ENCODE measurements around the gene DERL2. TPM values are rescaled to one million over a fixed set of nuclear protein-coding genes. Genes with fewer than 3 reads are reported as not detected.

The DERL2 gene
- total RNA-seq, 1 donor = 31.5 TPM

DNA sequence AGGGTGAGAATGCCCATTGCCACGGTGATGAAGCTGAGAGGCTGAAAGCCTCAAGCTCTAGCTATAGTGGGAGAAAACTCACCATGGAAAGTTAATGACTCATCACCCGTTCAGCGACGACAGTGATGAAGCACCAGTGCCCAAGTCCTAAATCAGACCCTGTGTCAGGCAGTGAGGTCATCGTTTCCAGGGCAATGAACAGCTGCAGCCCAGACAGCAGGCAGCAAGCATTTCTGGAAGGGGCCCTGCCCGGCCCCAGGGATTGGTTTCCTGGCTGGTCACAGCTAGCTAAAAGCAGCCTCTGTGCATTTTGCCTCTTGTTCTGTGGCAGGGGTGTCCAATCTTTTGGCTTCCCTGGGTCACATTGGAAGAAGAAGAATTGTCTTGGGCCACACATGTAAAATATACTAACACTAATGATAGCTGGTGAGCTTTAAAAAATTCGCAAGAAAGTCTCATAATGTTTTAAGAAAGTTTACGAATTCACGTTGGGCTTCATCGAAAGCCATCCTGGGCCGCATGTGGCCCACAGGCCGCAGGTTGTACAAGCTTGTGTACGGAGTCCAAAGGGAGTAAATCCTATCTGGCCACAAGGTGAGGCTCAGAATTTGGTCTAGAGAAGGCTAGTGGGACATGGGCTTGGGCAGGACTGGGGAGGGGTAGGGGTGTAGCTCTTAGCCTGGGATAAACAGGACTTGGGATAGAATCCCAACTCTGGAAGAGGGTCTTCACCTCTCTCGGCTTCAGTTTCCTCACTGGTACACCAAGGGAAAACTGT is 41.0 kb upstream of the DERL2 start:
- Histone ChIP-seq H3K27ac (ENCODE audit: low read depth, low read length) (peak overlapping the region; percentile 98), H3K4me1 (ENCODE audit: insufficient read depth, low read length) (peaks cover 15% of the 10 kb centered on the region), H2AFZ (ENCODE audit: low read length) (peak overlapping the region; percentile 25), H4K20me1 (ENCODE audit: insufficient read depth, low read length) (no peaks in the 10 kb centered on the region), H3K36me3 (ENCODE audit: insufficient read depth, low read length) (peaks cover 69% of the 10 kb centered on the region), H3K4me2 (ENCODE audit: insufficient read depth, low read length) (peak overlapping the region; percentile 42), H3K4me3 (ENCODE audit: insufficient read depth, low read length) (no peak overlapping the region), H3K9me3 (ENCODE audit: low read depth, low read length) (no peaks in the 10 kb centered on the region), H3K79me2 (ENCODE audit: insufficient read depth, low read length) (no peaks in the 10 kb centered on the region), H3K27me3 (ENCODE audit: insufficient read depth, low read length) (no peaks in the 10 kb centered on the region)
- TF ChIP-seq, protein P1, sequence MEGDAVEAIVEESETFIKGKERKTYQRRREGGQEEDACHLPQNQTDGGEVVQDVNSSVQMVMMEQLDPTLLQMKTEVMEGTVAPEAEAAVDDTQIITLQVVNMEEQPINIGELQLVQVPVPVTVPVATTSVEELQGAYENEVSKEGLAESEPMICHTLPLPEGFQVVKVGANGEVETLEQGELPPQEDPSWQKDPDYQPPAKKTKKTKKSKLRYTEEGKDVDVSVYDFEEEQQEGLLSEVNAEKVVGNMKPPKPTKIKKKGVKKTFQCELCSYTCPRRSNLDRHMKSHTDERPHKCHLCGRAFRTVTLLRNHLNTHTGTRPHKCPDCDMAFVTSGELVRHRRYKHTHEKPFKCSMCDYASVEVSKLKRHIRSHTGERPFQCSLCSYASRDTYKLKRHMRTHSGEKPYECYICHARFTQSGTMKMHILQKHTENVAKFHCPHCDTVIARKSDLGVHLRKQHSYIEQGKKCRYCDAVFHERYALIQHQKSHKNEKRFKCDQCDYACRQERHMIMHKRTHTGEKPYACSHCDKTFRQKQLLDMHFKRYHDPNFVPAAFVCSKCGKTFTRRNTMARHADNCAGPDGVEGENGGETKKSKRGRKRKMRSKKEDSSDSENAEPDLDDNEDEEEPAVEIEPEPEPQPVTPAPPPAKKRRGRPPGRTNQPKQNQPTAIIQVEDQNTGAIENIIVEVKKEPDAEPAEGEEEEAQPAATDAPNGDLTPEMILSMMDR (IDR thresholded peaks at IDR 0.05; ENCODE audit: extremely low read depth, low read depth, low read length) = no peak
- peak; percentile 94 for DNase-seq (ENCODE audit: insufficient read length, low spot score, missing footprints)

DNA sequence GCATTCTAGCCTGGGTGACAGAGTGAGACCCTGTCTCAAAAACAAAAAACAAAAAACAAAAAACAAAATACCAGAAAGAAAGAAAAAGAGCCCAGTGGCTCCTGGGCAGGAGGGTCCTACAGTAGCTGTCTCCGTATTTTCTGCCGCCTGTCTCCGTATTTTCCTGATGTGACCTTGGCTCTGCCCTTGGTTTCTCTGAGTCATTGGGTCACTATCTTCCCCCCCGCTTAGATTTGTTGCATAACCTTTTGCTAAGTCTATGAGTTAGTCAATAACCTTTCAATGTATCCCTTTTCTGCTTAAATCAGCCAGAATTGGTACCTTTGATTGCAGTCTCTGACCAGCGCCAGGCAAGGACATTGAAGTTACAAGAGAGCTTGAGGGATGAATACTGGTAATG is 37.3 kb upstream of the DERL2 start:
- Histone ChIP-seq H3K79me2 (ENCODE audit: insufficient read depth, low read length) (no peaks in the 10 kb centered on the region), H3K27ac (ENCODE audit: low read depth, low read length) (no peak overlapping the region), H2AFZ (ENCODE audit: low read length) (no peak overlapping the region), H3K27me3 (ENCODE audit: insufficient read depth, low read length) (no peaks in the 10 kb centered on the region), H3K4me1 (ENCODE audit: insufficient read depth, low read length) (peaks cover 15% of the 10 kb centered on the region), H4K20me1 (ENCODE audit: insufficient read depth, low read length) (no peaks in the 10 kb centered on the region), H3K4me3 (ENCODE audit: insufficient read depth, low read length) (no peak overlapping the region), H3K9me3 (ENCODE audit: low read depth, low read length) (no peaks in the 10 kb centered on the region), H3K4me2 (ENCODE audit: insufficient read depth, low read length) (no peak overlapping the region), H3K36me3 (ENCODE audit: insufficient read depth, low read length) (peaks cover 49% of the 10 kb centered on the region)
- DNase-seq (ENCODE audit: insufficient read length, low spot score, missing footprints) = no peak
- TF ChIP-seq, protein P1 (IDR thresholded peaks at IDR 0.05; ENCODE audit: extremely low read depth, low read depth, low read length) = no peak

GRCh38 chr17:5522476-5522875 is 36.5 kb upstream of the DERL2 start:
- Histone ChIP-seq H3K4me2 (ENCODE audit: insufficient read depth, low read length) (no peak overlapping the region), H3K36me3 (ENCODE audit: insufficient read depth, low read length) (peaks cover 42% of the 10 kb centered on the region), H3K9me3 (ENCODE audit: low read depth, low read length) (no peaks in the 10 kb centered on the region), H3K4me1 (ENCODE audit: insufficient read depth, low read length) (peaks cover 14% of the 10 kb centered on the region), H3K4me3 (ENCODE audit: insufficient read depth, low read length) (no peak overlapping the region), H2AFZ (ENCODE audit: low read length) (no peak overlapping the region), H3K27me3 (ENCODE audit: insufficient read depth, low read length) (no peaks in the 10 kb centered on the region), H4K20me1 (ENCODE audit: insufficient read depth, low read length) (no peaks in the 10 kb centered on the region), H3K79me2 (ENCODE audit: insufficient read depth, low read length) (no peaks in the 10 kb centered on the region), H3K27ac (ENCODE audit: low read depth, low read length) (no peak overlapping the region)
- no peak for DNase-seq (ENCODE audit: insufficient read length, low spot score, missing footprints)
- TF ChIP-seq, protein P1 (IDR thresholded peaks at IDR 0.05; ENCODE audit: extremely low read depth, low read depth, low read length) = no peak

GRCh38 chr17:5516060-5516792 is 30.2 kb upstream of the DERL2 start:
- DNase-seq (ENCODE audit: insufficient read length, low spot score, missing footprints) = peak; percentile 94
- no peak overlapping the region for H2AFZ ChIP-seq (ENCODE audit: low read length)
- peaks cover 3% of the 10 kb centered on the region for H3K79me2 ChIP-seq (ENCODE audit: insufficient read depth, low read length)
- no peaks in the 10 kb centered on the region for H3K27me3 ChIP-seq (ENCODE audit: insufficient read depth, low read length)
- peaks cover 20% of the 10 kb centered on the region for H3K4me1 ChIP-seq (ENCODE audit: insufficient read depth, low read length)
- TF ChIP-seq, protein P1 (IDR thresholded peaks at IDR 0.05; ENCODE audit: extremely low read depth, low read depth, low read length) = no peak
- H3K36me3 ChIP-seq (ENCODE audit: insufficient read depth, low read length) = peaks cover 22% of the 10 kb centered on the region
- H3K9me3 ChIP-seq (ENCODE audit: low read depth, low read length) = no peaks in the 10 kb centered on the region
- no peaks in the 10 kb centered on the region for H4K20me1 ChIP-seq (ENCODE audit: insufficient read depth, low read length)
- H3K4me3 ChIP-seq (ENCODE audit: insufficient read depth, low read length) = no peak overlapping the region
- H3K27ac ChIP-seq (ENCODE audit: low read depth, low read length) = peak overlapping the region; percentile 72
- peak overlapping the region; percentile 37 for H3K4me2 ChIP-seq (ENCODE audit: insufficient read depth, low read length)
